ENCODE data around the gene ADRA2A. TPM values are rescaled to one million over a fixed set of nuclear protein-coding genes. Genes with fewer than 3 reads are reported as not detected.

The ADRA2A gene
- total and polyA plus RNA-seq, 2 experiments from 2014 or later, result 18.9 to 74.8 TPM

DNA sequence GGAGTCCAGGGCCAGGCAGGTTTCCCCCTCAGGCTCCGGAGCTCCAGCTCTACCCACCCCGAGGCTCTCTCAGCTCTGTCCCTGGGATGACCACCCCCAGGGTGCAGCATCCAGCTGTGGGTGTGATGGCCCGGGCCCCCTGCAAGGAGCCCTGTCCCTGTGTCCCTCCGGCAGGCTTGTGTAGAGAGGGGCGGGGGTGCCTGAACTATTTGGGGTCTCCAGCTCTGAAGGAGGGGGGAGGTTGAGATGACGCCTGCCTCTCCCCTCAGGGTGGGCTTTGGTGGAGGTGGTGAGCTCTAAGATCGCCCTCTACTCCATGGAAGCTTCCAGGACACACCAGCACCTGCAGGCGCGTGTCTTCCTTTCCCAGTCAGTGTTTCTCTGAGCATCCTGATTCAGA, 39.4 kb downstream of the ADRA2A start:
- peaks cover 17% of the 10 kb centered on the region for H3K4me1 ChIP-seq (ENCODE audit: insufficient read depth)
- H3K4me2 ChIP-seq (ENCODE audit: unreplicated experiment), result no peak overlapping the region
- no peaks in the 10 kb centered on the region for H3K36me3 ChIP-seq (ENCODE audit: low read depth)
- no peak overlapping the region for H3K27ac ChIP-seq
- TF ChIP-seq EZH2 (IDR thresholded peaks at IDR 0.05; ENCODE audit: insufficient read depth, poor library complexity, severe bottlenecking), result no peak
- no peak for TF ChIP-seq EZH2phosphoT487 (IDR thresholded peaks at IDR 0.05; ENCODE audit: insufficient read depth, low read depth)
- H4K20me1 ChIP-seq (ENCODE audit: insufficient read depth), result no peaks in the 10 kb centered on the region
- no peaks in the 10 kb centered on the region for H3F3A ChIP-seq (ENCODE audit: insufficient read depth)
- H3K79me2 ChIP-seq (ENCODE audit: insufficient read depth), result no peaks in the 10 kb centered on the region
- no peak overlapping the region for H2AFZ ChIP-seq
- no peaks in the 10 kb centered on the region for H3K9me2 ChIP-seq (ENCODE audit: insufficient read depth)
- no peaks in the 10 kb centered on the region for H3K9me3 ChIP-seq (ENCODE audit: low read depth)
- no peak for DNase-seq
- H3K4me3 ChIP-seq, result no peak overlapping the region
- no peaks in the 10 kb centered on the region for H3K27me3 ChIP-seq (replicated peaks; ENCODE audit: insufficient read depth)
- H3K9ac ChIP-seq, result no peak overlapping the region
- 91 to 92% methylated on average over 9 of the region's 9 CpGs for WGBS, 2 experiments (ENCODE audit: low coverage in 1 of 2, low lambda C conversion rate in 2 of 2, missing lambda C conversion rate in 2 of 2)
- in situ Hi-C loops (cut with MboI), result no loop called here

DNA sequence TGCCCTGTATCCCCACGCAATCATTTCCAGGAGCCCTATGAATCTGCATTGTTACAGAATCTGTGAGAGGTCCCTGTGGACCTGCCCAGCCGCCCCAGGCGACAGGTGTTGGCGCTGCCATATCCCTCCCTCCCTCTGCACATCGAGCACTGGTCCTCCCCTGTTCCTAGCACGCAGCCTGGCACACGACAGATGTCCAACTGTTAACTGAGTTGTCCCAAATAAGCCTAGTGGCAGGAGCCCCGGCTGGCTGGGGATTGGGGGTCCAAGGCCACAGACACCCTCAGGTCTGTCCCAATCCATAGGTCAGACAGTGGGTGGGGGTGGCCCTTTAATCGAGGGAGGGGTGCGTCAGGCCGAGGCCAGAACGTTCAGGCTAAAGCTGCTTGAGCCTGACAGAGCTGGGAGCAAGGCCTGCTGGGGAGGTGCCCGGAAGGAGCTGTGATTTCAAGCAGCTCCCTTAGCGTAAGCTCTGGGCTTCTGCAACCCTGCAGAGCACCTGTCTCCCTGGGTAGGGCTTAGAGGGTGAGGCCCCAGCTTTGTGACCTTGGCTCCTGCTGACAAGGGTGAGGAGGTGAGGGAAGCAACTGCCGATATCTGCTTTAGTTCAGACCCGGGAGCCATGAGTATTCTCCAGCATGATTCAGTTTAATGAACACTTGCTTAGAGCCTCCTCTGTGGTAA, 40.1 kb downstream of the ADRA2A start:
- Histone ChIP-seq H3K79me2 (ENCODE audit: insufficient read depth) (no peaks in the 10 kb centered on the region), H3K9me2 (ENCODE audit: insufficient read depth) (no peaks in the 10 kb centered on the region), H3F3A (ENCODE audit: insufficient read depth) (no peaks in the 10 kb centered on the region), H3K27ac (no peak overlapping the region), H3K4me2 (ENCODE audit: unreplicated experiment) (no peak overlapping the region), H3K9me3 (ENCODE audit: low read depth) (no peaks in the 10 kb centered on the region), H3K4me3 (no peak overlapping the region), H4K20me1 (ENCODE audit: insufficient read depth) (no peaks in the 10 kb centered on the region), H3K9ac (no peak overlapping the region), H3K36me3 (ENCODE audit: low read depth) (no peaks in the 10 kb centered on the region), H3K27me3 (replicated peaks; ENCODE audit: insufficient read depth) (no peaks in the 10 kb centered on the region), H3K4me1 (ENCODE audit: insufficient read depth) (peaks cover 17% of the 10 kb centered on the region), H2AFZ (no peak overlapping the region)
- 76 to 88% methylated on average over 14 to 16 of the region's 16 CpGs for WGBS, 2 experiments (ENCODE audit: low coverage in 1 of 2, low lambda C conversion rate in 2 of 2, missing lambda C conversion rate in 2 of 2)
- DNase-seq, result no peak
- in situ Hi-C loops (cut with MboI), result no loop called here
- TF ChIP-seq EZH2phosphoT487 (IDR thresholded peaks at IDR 0.05; ENCODE audit: insufficient read depth, low read depth), result no peak
- TF ChIP-seq EZH2 (IDR thresholded peaks at IDR 0.05; ENCODE audit: insufficient read depth, poor library complexity, severe bottlenecking), result no peak

DNA sequence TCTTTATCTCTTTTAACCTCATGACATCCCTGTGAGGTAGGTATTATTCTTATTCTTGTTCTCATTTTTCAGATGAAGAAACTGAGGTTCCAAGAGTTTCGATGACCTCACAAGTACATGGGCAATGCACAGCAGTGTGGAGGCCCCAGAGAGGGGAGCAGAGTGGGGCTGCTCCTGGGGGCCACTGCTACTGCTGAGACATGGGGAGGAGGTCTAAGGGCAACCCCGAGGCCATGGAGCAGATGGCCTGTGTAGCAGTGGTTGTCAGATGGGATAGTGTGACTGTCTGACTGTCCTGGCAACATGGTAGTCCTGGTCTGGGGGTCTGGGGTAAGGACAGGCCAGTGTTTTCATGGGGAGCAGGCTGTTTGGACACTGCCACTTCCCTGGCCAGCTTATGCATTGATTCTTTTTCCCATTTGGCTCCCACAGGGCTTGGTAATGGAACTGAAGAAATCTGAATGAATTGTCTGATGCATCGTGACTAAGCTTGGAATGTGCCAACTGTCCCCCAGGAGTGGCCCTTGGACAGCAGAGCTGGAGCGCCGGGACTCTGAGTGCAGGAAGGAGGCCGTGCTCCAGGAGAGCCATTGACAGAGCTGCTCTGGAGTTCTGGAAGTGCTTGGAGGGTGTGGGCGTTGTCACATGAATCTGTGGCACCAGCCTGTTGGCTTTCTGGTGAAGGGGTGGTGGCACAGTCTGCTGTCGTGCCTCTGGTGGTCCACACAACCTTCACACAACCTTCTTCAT, 40.9 kb downstream of the ADRA2A start:
- no peaks in the 10 kb centered on the region for H3K9me2 ChIP-seq (ENCODE audit: insufficient read depth)
- no peaks in the 10 kb centered on the region for H3F3A ChIP-seq (ENCODE audit: insufficient read depth)
- peaks cover 17% of the 10 kb centered on the region for H3K4me1 ChIP-seq (ENCODE audit: insufficient read depth)
- peak; percentile 45 for DNase-seq
- WGBS, 2 experiments (ENCODE audit: low coverage in 1 of 2, low lambda C conversion rate in 2 of 2, missing lambda C conversion rate in 2 of 2), result 38 to 48% methylated on average over 8 of the region's 8 CpGs
- H3K27me3 ChIP-seq (replicated peaks; ENCODE audit: insufficient read depth), result no peaks in the 10 kb centered on the region; the same call in 1 of the 2 replicates
- in situ Hi-C loops (cut with MboI), result no loop called here
- no peak overlapping the region for H3K9ac ChIP-seq
- no peaks in the 10 kb centered on the region for H3K79me2 ChIP-seq (ENCODE audit: insufficient read depth)
- no peaks in the 10 kb centered on the region for H3K36me3 ChIP-seq (ENCODE audit: low read depth)
- H3K4me2 ChIP-seq (ENCODE audit: unreplicated experiment), result no peak overlapping the region
- H3K4me3 ChIP-seq, result no peak overlapping the region
- H3K27ac ChIP-seq, result no peak overlapping the region
- H3K9me3 ChIP-seq (ENCODE audit: low read depth), result no peaks in the 10 kb centered on the region
- no peak overlapping the region for H2AFZ ChIP-seq
- no peaks in the 10 kb centered on the region for H4K20me1 ChIP-seq (ENCODE audit: insufficient read depth)
- TF ChIP-seq EZH2 (IDR thresholded peaks at IDR 0.05; ENCODE audit: insufficient read depth, poor library complexity, severe bottlenecking) (no peak), EZH2phosphoT487 (IDR thresholded peaks at IDR 0.05; ENCODE audit: insufficient read depth, low read depth) (no peak)

DNA sequence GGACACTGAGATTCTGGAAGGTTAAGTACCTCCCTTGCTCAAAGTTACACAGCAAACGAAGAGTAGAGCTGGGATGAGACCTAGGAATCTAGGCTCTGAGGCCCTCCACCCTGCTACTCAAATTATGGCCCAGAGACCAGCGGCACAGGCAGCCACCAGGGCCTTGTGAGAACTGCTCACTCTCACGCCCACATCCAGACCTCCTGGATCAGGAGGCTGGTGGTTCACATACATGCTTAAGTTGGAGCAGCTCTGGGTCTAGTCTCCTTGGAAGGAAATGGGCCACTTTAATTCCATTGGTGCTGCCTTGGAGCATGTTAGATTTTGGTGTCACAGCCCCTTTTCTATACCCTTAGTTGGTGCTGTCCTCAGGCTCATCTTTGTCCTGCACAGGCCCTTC, 41.9 kb downstream of the ADRA2A start:
- Histone ChIP-seq H3K9ac (no peak overlapping the region), H2AFZ (no peak overlapping the region), H3K9me2 (ENCODE audit: insufficient read depth) (no peaks in the 10 kb centered on the region), H3K27me3 (replicated peaks; ENCODE audit: insufficient read depth) (no peaks in the 10 kb centered on the region; the same call in 1 of the 2 replicates), H3K9me3 (ENCODE audit: low read depth) (no peaks in the 10 kb centered on the region), H3K4me3 (no peak overlapping the region), H3K27ac (no peak overlapping the region), H3K4me1 (ENCODE audit: insufficient read depth) (peaks cover 17% of the 10 kb centered on the region), H3K4me2 (ENCODE audit: unreplicated experiment) (no peak overlapping the region), H4K20me1 (ENCODE audit: insufficient read depth) (no peaks in the 10 kb centered on the region), H3K79me2 (ENCODE audit: insufficient read depth) (no peaks in the 10 kb centered on the region), H3F3A (ENCODE audit: insufficient read depth) (no peaks in the 10 kb centered on the region), H3K36me3 (ENCODE audit: low read depth) (no peaks in the 10 kb centered on the region)
- TF ChIP-seq EZH2 (IDR thresholded peaks at IDR 0.05; ENCODE audit: insufficient read depth, poor library complexity, severe bottlenecking) (no peak), EZH2phosphoT487 (IDR thresholded peaks at IDR 0.05; ENCODE audit: insufficient read depth, low read depth) (no peak)
- DNase-seq, result no peak
- WGBS, 2 experiments (ENCODE audit: low coverage in 1 of 2, low lambda C conversion rate in 2 of 2, missing lambda C conversion rate in 2 of 2), result 84 to 87% methylated on average over 3 of the region's 3 CpGs
- in situ Hi-C loops (cut with MboI), result no loop called here
